B cell (primary cell): ENCODE data around the gene IRAK2. TPM values are rescaled to one million over a fixed set of nuclear protein-coding genes. Genes with fewer than 3 reads are reported as not detected.

ENCODE experiments used
- ATAC-seq: fragments of 200-7000 bp; cut with Tn5 transposase; one replicate; pipeline ENCODE4 v1.10.0; 2021; ENCODE audit warnings: low read depth, mild to moderate bottlenecking, moderate number of reproducible peaks, moderate library complexity
- CTCF ChIA-PET: fragments of 350-600 bp; sonication (Branson Sonifier 250); formaldehyde crosslinking; loops from one replicate; lab custom pipeline; 2021; ENCODE audit warnings: antibody characterized with exemption, inconsistent platforms; lab: Charles Lee
- POLR2A ChIA-PET: fragments of 350-600 bp; sonication (Branson Sonifier 250); formaldehyde crosslinking; loops from one replicate; lab custom pipeline; 2021; ENCODE audit warnings: antibody characterized with exemption; lab: Charles Lee
- DNase-seq: peaks from one replicate; pipeline ENCODE4 v3.0.0; 2013
- H2AFZ ChIP-seq: 2 replicates; pipeline ENCODE4 v1.6.1; 2012; ENCODE audit warnings: mild to moderate bottlenecking, low read depth, low read length; ENCODE audit not compliant: insufficient read depth, poor library complexity, severe bottlenecking
- H3K27ac ChIP-seq, 2 donors: 1 replicate in 1 of 2; 2 replicates in 1 of 2; pipeline ENCODE4 v1.5.1; 2012 to 2013; ENCODE audit warnings: low read length in 2 of 2, mild to moderate bottlenecking in 2 of 2, moderate library complexity in 1 of 2
- H3K27me3 ChIP-seq, 4 experiments: fragments of 200-600 bp in 1 of 4; sonication (generic) in 1 of 4; replicated peaks in 1 of 4; 1 replicate in 2 of 4; 2 replicates in 2 of 4; pipeline versions ENCODE4 v1.6.1 to v1.7.0; 2013 to 2016; ENCODE audit warnings: low read length in 3 of 4, mild to moderate bottlenecking in 2 of 4, mixed read lengths in 1 of 4, moderate library complexity in 1 of 4; ENCODE audit not compliant: insufficient read depth in 4 of 4, control insufficient read depth in 3 of 4; ENCODE audit errors: control extremely low read depth in 1 of 4
- H3K36me3 ChIP-seq, 2 experiments: replicated peaks in 1 of 2; 1 replicate in 1 of 2; 2 replicates in 1 of 2; pipeline versions ENCODE4 v1.6.1 to v1.7.1; 2013; ENCODE audit warnings: low read length in 1 of 2; ENCODE audit not compliant: insufficient read depth in 2 of 2, control insufficient read depth in 1 of 2; ENCODE audit errors: control extremely low read depth in 1 of 2, extremely low read depth in 1 of 2
- H3K4me1 ChIP-seq, 2 donors: fragments of 200-600 bp in 1 of 2; sonication (generic) in 1 of 2; 1 replicate in 1 of 2; 2 replicates in 1 of 2; pipeline versions ENCODE4 v1.5.1 to v1.6.1; 2013 to 2017; ENCODE audit warnings: low read length in 2 of 2; ENCODE audit not compliant: control insufficient read depth in 2 of 2, insufficient read depth in 2 of 2
- H3K4me2 ChIP-seq: replicated peaks from 2 replicates; pipeline ENCODE3; 2012; ENCODE audit warnings: mild to moderate bottlenecking, low read depth, low read length; ENCODE audit not compliant: poor library complexity, severe bottlenecking
- H3K4me3 ChIP-seq, 5 experiments: fragments of 200-600 bp in 1 of 5; sonication (generic) in 1 of 5; 1 replicate in 3 of 5; 2 replicates in 2 of 5; pipeline versions ENCODE4 v1.5.1 to v1.7.0; 2011 to 2016; ENCODE audit warnings: low read length in 4 of 5, mild to moderate bottlenecking in 4 of 5, low read depth in 2 of 5, control low read depth in 1 of 5, moderate library complexity in 1 of 5; ENCODE audit not compliant: insufficient read depth in 1 of 5; ENCODE audit errors: control extremely low read depth in 1 of 5, extremely low read depth in 1 of 5
- H3K79me2 ChIP-seq: fragments of 200-600 bp; sonication (generic); one replicate; pipeline ENCODE4 v1.6.0; 2016; ENCODE audit warnings: low read length; ENCODE audit not compliant: control insufficient read depth, insufficient read depth
- H3K9ac ChIP-seq: fragments of 200-600 bp; sonication (generic); 2 replicates; pipeline ENCODE4 v1.6.1; 2017; ENCODE audit warnings: mild to moderate bottlenecking, low read length, moderate library complexity
- H3K9me3 ChIP-seq, 3 donors: one replicate each; pipeline versions ENCODE4 v1.6.1 to v1.7.1; 2013; ENCODE audit warnings: low read length in 2 of 3; ENCODE audit not compliant: control insufficient read depth in 2 of 3, insufficient read depth in 1 of 3; ENCODE audit errors: control extremely low read depth in 1 of 3
- H4K20me1 ChIP-seq: 2 replicates; pipeline ENCODE4 v1.6.0; 2012; ENCODE audit warnings: mild to moderate bottlenecking, low read length; ENCODE audit not compliant: insufficient read depth, control insufficient read depth, poor library complexity, severe bottlenecking
- H3K27ac Mint-ChIP-seq: one replicate; pipeline ENCODE4 v1.8.0; 2021; ENCODE audit warnings: mixed read lengths
- H3K27me3 Mint-ChIP-seq: one replicate; pipeline ENCODE4 v1.8.0; 2021; ENCODE audit warnings: mixed read lengths
- H3K4me1 Mint-ChIP-seq: one replicate; pipeline ENCODE4 v1.8.0; 2021; ENCODE audit warnings: mixed read lengths
- H3K4me3 Mint-ChIP-seq: one replicate; pipeline ENCODE4 v1.8.0; 2021; ENCODE audit warnings: mixed read lengths
- H3K9me3 Mint-ChIP-seq: one replicate; pipeline ENCODE4 v1.8.0; 2022; ENCODE audit warnings: mixed read lengths; ENCODE audit not compliant: insufficient read depth
- CTCF ChIP-seq: fragments of 200-600 bp; IDR thresholded peaks from one replicate; pipeline ENCODE4 v1.8.0; 2022; ENCODE audit warnings: antibody characterized with exemption, mild to moderate bottlenecking
- EZH2 ChIP-seq: IDR thresholded peaks from 2 replicates; pipeline ENCODE4 v1.6.1; 2012; ENCODE audit warnings: borderline replicate concordance, low read depth, mild to moderate bottlenecking, moderate library complexity, low read length; ENCODE audit not compliant: insufficient read depth, poor library complexity, severe bottlenecking
- WGBS: methylation state at CpG from one replicate; pipeline ENCODE4 v1.1.5; 2013; ENCODE audit warnings: missing lambda C conversion rate; ENCODE audit not compliant: insufficient coverage; 5-methylcytosine and 5-hydroxymethylcytosine counted together
- intact Hi-C: fragments of 100-400 bp; cut with micrococcal nuclease; formaldehyde crosslinking; loops from one replicate; pipeline ENCODE4 v1.10.0; 2022
- polyA plus RNA-seq: library from polyadenylated mRNA; depleted of rRNA; stranded (reverse); fragments of >200 nt; gene quantifications from 2 replicates; pipeline ENCODE4 v1.2.3, GENCODE V29; 2012
- total RNA-seq, 2 donors: library from RNA; stranded (reverse); fragments of 120-200 nt in 1 of 2; gene quantifications; 1 replicate in 1 of 2; 2 replicates in 1 of 2; pipeline versions ENCODE4 v1.2.3 to v1.2.4, GENCODE V29; 2013 to 2022

IRAK2 gene
- total and polyA plus RNA-seq, 2 donors (not counting 1 experiment from before 2014, with no cell fraction given): 11.8 to 23.2 TPM

DNA sequence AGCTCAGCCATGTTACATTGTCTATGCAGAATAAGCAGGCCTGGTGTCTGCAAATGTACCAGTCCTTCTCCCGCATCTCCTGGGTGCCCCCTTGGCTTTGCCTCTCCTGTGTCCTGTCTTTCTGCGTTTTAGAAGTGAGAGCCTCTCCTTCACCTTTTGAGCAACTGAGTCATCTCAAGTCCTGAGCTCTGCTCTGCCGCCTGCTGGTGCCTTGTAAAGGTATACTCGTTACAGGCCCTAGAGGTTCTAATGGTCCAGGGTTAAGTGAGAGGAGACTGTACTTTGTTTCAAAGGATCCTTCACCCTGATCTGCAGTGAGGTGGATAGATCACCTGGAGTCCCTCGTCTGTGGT lies 115.4 kb downstream of the IRAK2 start:
- H3K27ac Mint-ChIP-seq: no peak overlapping the region
- Histone ChIP-seq H3K79me2 (peaks cover 8% of the 10 kb centered on the region), H3K27ac (no peak overlapping the region), H3K27me3 (no peaks in the 10 kb centered on the region), H3K9ac (no peak overlapping the region), H4K20me1 (peaks cover 22% of the 10 kb centered on the region), H3K4me2 (no peak overlapping the region), H3K9me3 (no peaks in the 10 kb centered on the region), H3K4me1 (peaks cover 0 to 13% of the 10 kb centered on the region in 2 donors), H3K36me3 (peaks cover 0 to 63% of the 10 kb centered on the region in 2 experiments), H3K4me3 (no peak overlapping the region), H2AFZ (no peak overlapping the region)
- intact Hi-C loops: no loop called here
- H3K9me3 Mint-ChIP-seq: no peaks in the 10 kb centered on the region
- WGBS: 100% methylated on average over 4 of the region's 5 CpGs
- ChIA-PET CTCF (interaction anchor here (0.6 kb wide), 2 partner anchors 11 to 115 kb away, joined by 3 to 4 read pairs; no protein-coding TSS in a partner anchor), POLR2A (no interaction called here)
- TF ChIP-seq CTCF (no peak), EZH2 (no peak)
- no peak for DNase-seq
- no peaks in the 10 kb centered on the region for H3K27me3 Mint-ChIP-seq
- H3K4me1 Mint-ChIP-seq: peaks cover 11% of the 10 kb centered on the region
- ATAC-seq: peak; percentile 14
- no peak overlapping the region for H3K4me3 Mint-ChIP-seq

DNA sequence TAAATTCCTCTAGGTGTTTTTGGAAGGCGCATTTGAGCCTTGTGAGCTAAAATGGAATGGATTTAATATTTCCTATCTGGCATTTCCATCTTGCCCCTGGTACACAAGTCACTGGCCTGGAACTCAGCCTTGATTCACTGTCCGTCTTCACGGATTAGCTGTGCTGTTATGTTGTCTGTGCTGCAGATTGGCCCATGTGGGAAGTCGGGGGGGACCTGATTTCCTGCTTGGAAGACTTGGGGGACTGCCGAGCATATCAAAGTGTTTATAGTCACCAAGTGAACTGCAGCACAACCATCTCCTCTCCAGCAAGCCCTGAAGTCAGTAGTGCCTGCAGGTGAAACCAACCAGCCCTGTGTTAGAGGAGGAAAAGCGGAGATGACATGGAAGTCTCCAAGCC lies 115.9 kb downstream of the IRAK2 start:
- no peaks in the 10 kb centered on the region for H3K9me3 Mint-ChIP-seq
- WGBS: no CpG with 5 or more reads among the region's 6 CpGs
- Histone ChIP-seq H3K79me2 (peaks cover 7% of the 10 kb centered on the region), H3K4me2 (no peak overlapping the region), H3K4me3 (no peak overlapping the region), H3K36me3 (peaks cover 0 to 60% of the 10 kb centered on the region in 2 experiments), H3K9me3 (no peaks in the 10 kb centered on the region), H2AFZ (no peak overlapping the region), H3K4me1 (peaks cover 0 to 14% of the 10 kb centered on the region in 2 donors), H4K20me1 (peaks cover 17% of the 10 kb centered on the region), H3K27me3 (no peaks in the 10 kb centered on the region), H3K9ac (no peak overlapping the region), H3K27ac (no peak overlapping the region)
- H3K27me3 Mint-ChIP-seq: no peaks in the 10 kb centered on the region
- intact Hi-C loops: no loop called here
- H3K27ac Mint-ChIP-seq: peak overlapping the region; percentile 50
- POLR2A ChIA-PET: no interaction called here
- H3K4me1 Mint-ChIP-seq: peaks cover 11% of the 10 kb centered on the region
- CTCF ChIA-PET: interaction anchor here (0.6 kb wide), 1 partner anchor 115 kb away, joined by 4 read pairs; no protein-coding TSS in a partner anchor
- no peak overlapping the region for H3K4me3 Mint-ChIP-seq
- no peak for TF ChIP-seq EZH2
- no peak for TF ChIP-seq CTCF
- DNase-seq: no peak
- no peak for ATAC-seq
